ENCODE data around the gene PNPLA2. TPM values are rescaled to one million over a fixed set of nuclear protein-coding genes. Genes with fewer than 3 reads are reported as not detected.

The PNPLA2 gene
- total RNA-seq, 4 donors from 2014 or later = 62.8 to 107 (median 77.6) TPM

- DNase-seq (ENCODE audit: extremely low spot score) = no peak
- Histone ChIP-seq H3K36me3 (peaks cover 0 to 33% (median 23%) of the 10 kb centered on the region in 4 donors), H3K4me1 (no peaks in the 10 kb centered on the region), H3K27me3 (no peaks in the 10 kb centered on the region), H3K9me3 (no peaks in the 10 kb centered on the region), H3K4me3 (no peak overlapping the region), H3K27ac (replicated peaks in 1 of 4) (no peak overlapping the region)
- no peak for TF ChIP-seq EP300 (IDR thresholded peaks at IDR 0.05)
- TF ChIP-seq POLR2AphosphoS5 (IDR thresholded peaks at IDR 0.05) = no peak
- intact Hi-C loops (cut with DNase I) = no loop called here
- WGBS = 64% methylated on average over 12 of the region's 12 CpGs
These were observed 55.0 kb downstream of the PNPLA2 start for GRCh38 chr11:873706-874105.

Small RNAs within 50 kb of the gene (small RNA-seq; reads per million reads assigned to genes)
- 0 reads per million in 3 donors for gene SNORA52

Other genes with a start within 250 kb of the PNPLA2 start
- gene PHRF1, start 242.4 kb upstream of the PNPLA2 start, total RNA-seq = 10 to 100 TPM; 24.5 to 38.2 (median 28.7) TPM
- gene IRF7, start 203.0 kb upstream of the PNPLA2 start, total RNA-seq = 10 to 100 TPM; 11.3 to 39.6 (median 14.2) TPM
- 1 to 10 TPM in 1 of 4 donors, not detected in 3; 1.3 TPM for gene CDHR5, start 194.0 kb upstream of the PNPLA2 start, total RNA-seq
- gene SCT, start 191.7 kb upstream of the PNPLA2 start, total RNA-seq = not detected
- 1 to 10 TPM in 1 of 4 donors, under 1 TPM in 2, not detected in 1; 0.26 to 1.1 (median 0.42) TPM for gene DRD4, start 181.6 kb upstream of the PNPLA2 start, total RNA-seq
- gene DEAF1, start 123.7 kb upstream of the PNPLA2 start, total RNA-seq = 10 to 100 TPM; 24.9 to 57.1 (median 39.4) TPM
- 10 to 100 TPM; 27.4 to 55.2 (median 39.6) TPM for gene TMEM80, start 123.1 kb upstream of the PNPLA2 start, total RNA-seq
- 10 to 100 TPM in 3 of 4 donors, 1 to 10 TPM in 1; 5.6 to 31.6 (median 24.9) TPM for gene EPS8L2, start 112.7 kb upstream of the PNPLA2 start, total RNA-seq
- gene TALDO1, start 71.5 kb upstream of the PNPLA2 start, total RNA-seq = 100 to 1,000 TPM; 168 to 231 (median 186) TPM
- gene GATD1, start 41.4 kb upstream of the PNPLA2 start, total RNA-seq = 10 to 100 TPM; 24.0 to 37.7 (median 28.9) TPM
- gene CEND1, start 28.8 kb upstream of the PNPLA2 start, total RNA-seq = 1 to 10 TPM in 3 of 4 donors, under 1 TPM in 1; 0.42 to 3.3 (median 2.6) TPM
- 10 to 100 TPM in 1 of 4 donors, 1 to 10 TPM in 3; 5.0 to 11.0 (median 9.5) TPM for gene SLC25A22, start 20.6 kb upstream of the PNPLA2 start, total RNA-seq
- 10 to 100 TPM in 2 of 4 donors, 1 to 10 TPM in 2; 5.3 to 18.7 (median 9.6) TPM for gene PIDD1, start 13.7 kb upstream of the PNPLA2 start, total RNA-seq
- 100 to 1,000 TPM; 318 to 813 (median 686) TPM for gene RPLP2, start 8.9 kb upstream of the PNPLA2 start, total RNA-seq
- 1 to 10 TPM; 5.3 to 8.4 (median 7.0) TPM for gene CRACR2B, start 9.0 kb downstream of the PNPLA2 start, total RNA-seq
- gene CD151, start 14.0 kb downstream of the PNPLA2 start, total RNA-seq = 100 to 1,000 TPM; 219 to 730 (median 352) TPM
- gene POLR2L, start 23.6 kb downstream of the PNPLA2 start, total RNA-seq = 100 to 1,000 TPM in 2 of 4 donors, 10 to 100 TPM in 2; 71.4 to 189 (median 92.3) TPM
- gene TSPAN4, start 23.9 kb downstream of the PNPLA2 start, total RNA-seq = 100 to 1,000 TPM in 3 of 4 donors, 10 to 100 TPM in 1; 81.4 to 156 (median 129) TPM
- 10 to 100 TPM; 37.4 to 55.4 (median 47.2) TPM for gene CHID1, start 91.9 kb downstream of the PNPLA2 start, total RNA-seq
- gene AP2A2, start 107.0 kb downstream of the PNPLA2 start, total RNA-seq = 10 to 100 TPM; 49.5 to 82.6 (median 72.2) TPM
- not detected for gene MUC6, start 217.8 kb downstream of the PNPLA2 start, total RNA-seq

All from esophagus muscularis mucosa (tissue), 4 donors.